Measurements from ENCODE around the gene HNRNPUL2. TPM values are rescaled to one million over a fixed set of nuclear protein-coding genes. Genes with fewer than 3 reads are reported as not detected.

HNRNPUL2 gene
- total and polyA plus RNA-seq, 10 of the 15 experiments (the other 5 are each of a cell fraction or from before 2014, with no cell fraction given), result 1.6 to 72.2 (median 14.9) TPM

- peaks cover 11% of the 10 kb centered on the region; the same call in 1 of the 2 replicates for H4K20me1 ChIP-seq (ENCODE audit: control insufficient read depth, insufficient read depth)
- in situ Hi-C loops (cut with MboI) (no loop called here), intact Hi-C loops (cut with micrococcal nuclease; ENCODE audit: unreplicated experiment) (loop anchor here (1.0 to 5.0 kb wide), 3 partner anchors 44 to 126 kb away; partner anchors contain the start of genes MTA2 and TAF6L)
- ATAC-seq, result peak; percentile 56
- RAD21 ChIA-PET (ENCODE audit: unreplicated experiment), result interaction anchor here (0.7 to 5.2 kb wide), 18 partner anchors 21 to 481 kb away, joined by 3 to 44 read pairs (median 5); partner anchors contain the start of genes C11orf98, CSKMT, LBHD1 and POLR2G
- peak within 1 kb of the TSS; percentile 91 for H3K9ac ChIP-seq (ENCODE audit: control insufficient read depth, insufficient read depth, low read length)
- H3K27ac ChIP-seq (ENCODE audit: control insufficient read depth, insufficient read depth), result peak within 1 kb of the TSS; percentile 94
- no peaks in the 10 kb centered on the region for H3K27me3 ChIP-seq (replicated peaks in 1 of 2; ENCODE audit: control insufficient read depth in 2 of 2, insufficient read depth in 2 of 2, low read length in 1 of 2)
- H3K79me2 ChIP-seq (ENCODE audit: control insufficient read depth, insufficient read depth, low read length), result peaks cover 74% of the 10 kb centered on the region
- TSS peak; percentile 92 for BruUV-seq (replicated peaks)
- POLR2A ChIA-PET, result interaction anchor here (1.0 to 6.8 kb wide), 27 partner anchors 8 to 1479 kb away, joined by 3 to 79 read pairs (median 8); partner anchors contain the start of genes BSCL2, C11orf98, CSKMT and EEF1G
- SMC1A ChIA-PET (ENCODE audit: uncharacterized antibody, unreplicated experiment), result interaction anchor here (0.9 to 4.8 kb wide), 14 partner anchors 14 to 388 kb away, joined by 3 to 27 read pairs (median 4); partner anchors contain the start of genes BSCL2, GANAB, GNG3 and INTS5
- H3K4me3 ChIP-seq, result peak within 1 kb of the TSS; percentile 100
- peak within 1 kb of the TSS; percentile 75 for H3K4me2 ChIP-seq (ENCODE audit: control insufficient read depth, insufficient read depth)
- H3K36me3 ChIP-seq (ENCODE audit: control insufficient read depth in 2 of 2, insufficient read depth in 2 of 2, low read length in 1 of 2), result peaks cover 1 to 20% of the 10 kb centered on the region in 2 experiments; a peak in 3 of 4 replicates
- FAIRE-seq, result peak; percentile 61
- peak; percentile 56 for DNase-seq (ENCODE audit: low read depth, low spot score)
- peak within 1 kb of the TSS; percentile 96 for H2AFZ ChIP-seq (ENCODE audit: control insufficient read depth, low read depth, low read length)
- 1% methylated on average over 29 of the region's 29 CpGs for WGBS (ENCODE audit: insufficient coverage, insufficient replicate concordance, low lambda C conversion rate, missing lambda C conversion rate)
- no peaks in the 10 kb centered on the region; the same call in 2 of the 3 replicates for H3K9me3 ChIP-seq (replicated peaks; ENCODE audit: control insufficient read depth, insufficient read depth, low read length)
- CTCF ChIA-PET, result interaction anchor here (0.6 to 5.4 kb wide), 14 partner anchors 16 to 304 kb away, joined by 3 to 34 read pairs (median 5); partner anchors contain the start of genes TAF6L, TMEM179B and ZBTB3
- no peaks in the 10 kb centered on the region; the same call in 1 of the 2 replicates for H3K4me1 ChIP-seq (ENCODE audit: control insufficient read depth, insufficient read depth, low read length)
- TF ChIP-seq TCF12 (IDR thresholded peaks at IDR 0.05; ENCODE audit: low read depth, low read length) (peak; percentile 4; the same call in 1 of the 2 replicates), WRNIP1 (IDR thresholded peaks at IDR 0.05; ENCODE audit: borderline replicate concordance, low read depth, low read length) (no peak), RAD21 (IDR thresholded peaks at IDR 0.05; ENCODE audit: insufficient read depth, low read depth, low read length) (no peak), POLR2AphosphoS2 (IDR thresholded peaks at IDR 0.05; ENCODE audit: low read depth, low read length) (peak; percentile 73), NR2F1 (conservative IDR thresholded peaks at IDR 0.05) (no peak), E2F4 (IDR thresholded peaks at IDR 0.05; ENCODE audit: low read depth, low read length) (no peak), EP300 (IDR thresholded peaks at IDR 0.05; ENCODE audit: borderline replicate concordance in 1 of 2, control insufficient read depth in 1 of 2, low read depth in 2 of 2, low read length in 2 of 2) (no peak), RELA (IDR thresholded peaks at IDR 0.05; ENCODE audit: borderline replicate concordance, partially characterized antibody) (peak; percentile 10), NR2C1 (IDR thresholded peaks at IDR 0.05) (peak; percentile 98), BACH1 (IDR thresholded peaks at IDR 0.05; ENCODE audit: borderline replicate concordance) (0 out of 2 replicates have a peak, but pooled peaks have one; percentile 13), SMAD5 (IDR thresholded peaks at IDR 0.05; ENCODE audit: low read depth) (no peak), CHD1 (IDR thresholded peaks at IDR 0.05; ENCODE audit: low read depth, low read length) (peak; percentile 43; the same call in 1 of the 2 replicates), ATF7 (IDR thresholded peaks at IDR 0.05; ENCODE audit: low read depth) (0 out of 2 replicates have a peak, but pooled peaks have one; percentile 10)
- TF ChIP-seq, protein P1, sequence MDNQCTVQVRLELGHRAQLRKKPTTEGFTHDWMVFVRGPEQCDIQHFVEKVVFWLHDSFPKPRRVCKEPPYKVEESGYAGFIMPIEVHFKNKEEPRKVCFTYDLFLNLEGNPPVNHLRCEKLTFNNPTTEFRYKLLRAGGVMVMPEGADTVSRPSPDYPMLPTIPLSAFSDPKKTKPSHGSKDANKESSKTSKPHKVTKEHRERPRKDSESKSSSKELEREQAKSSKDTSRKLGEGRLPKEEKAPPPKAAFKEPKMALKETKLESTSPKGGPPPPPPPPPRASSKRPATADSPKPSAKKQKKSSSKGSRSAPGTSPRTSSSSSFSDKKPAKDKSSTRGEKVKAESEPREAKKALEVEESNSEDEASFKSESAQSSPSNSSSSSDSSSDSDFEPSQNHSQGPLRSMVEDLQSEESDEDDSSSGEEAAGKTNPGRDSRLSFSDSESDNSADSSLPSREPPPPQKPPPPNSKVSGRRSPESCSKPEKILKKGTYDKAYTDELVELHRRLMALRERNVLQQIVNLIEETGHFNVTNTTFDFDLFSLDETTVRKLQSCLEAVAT (IDR thresholded peaks at IDR 0.05), result 0 out of 2 replicates have a peak, but pooled peaks have one; percentile 65
- TF ChIP-seq, protein P2, sequence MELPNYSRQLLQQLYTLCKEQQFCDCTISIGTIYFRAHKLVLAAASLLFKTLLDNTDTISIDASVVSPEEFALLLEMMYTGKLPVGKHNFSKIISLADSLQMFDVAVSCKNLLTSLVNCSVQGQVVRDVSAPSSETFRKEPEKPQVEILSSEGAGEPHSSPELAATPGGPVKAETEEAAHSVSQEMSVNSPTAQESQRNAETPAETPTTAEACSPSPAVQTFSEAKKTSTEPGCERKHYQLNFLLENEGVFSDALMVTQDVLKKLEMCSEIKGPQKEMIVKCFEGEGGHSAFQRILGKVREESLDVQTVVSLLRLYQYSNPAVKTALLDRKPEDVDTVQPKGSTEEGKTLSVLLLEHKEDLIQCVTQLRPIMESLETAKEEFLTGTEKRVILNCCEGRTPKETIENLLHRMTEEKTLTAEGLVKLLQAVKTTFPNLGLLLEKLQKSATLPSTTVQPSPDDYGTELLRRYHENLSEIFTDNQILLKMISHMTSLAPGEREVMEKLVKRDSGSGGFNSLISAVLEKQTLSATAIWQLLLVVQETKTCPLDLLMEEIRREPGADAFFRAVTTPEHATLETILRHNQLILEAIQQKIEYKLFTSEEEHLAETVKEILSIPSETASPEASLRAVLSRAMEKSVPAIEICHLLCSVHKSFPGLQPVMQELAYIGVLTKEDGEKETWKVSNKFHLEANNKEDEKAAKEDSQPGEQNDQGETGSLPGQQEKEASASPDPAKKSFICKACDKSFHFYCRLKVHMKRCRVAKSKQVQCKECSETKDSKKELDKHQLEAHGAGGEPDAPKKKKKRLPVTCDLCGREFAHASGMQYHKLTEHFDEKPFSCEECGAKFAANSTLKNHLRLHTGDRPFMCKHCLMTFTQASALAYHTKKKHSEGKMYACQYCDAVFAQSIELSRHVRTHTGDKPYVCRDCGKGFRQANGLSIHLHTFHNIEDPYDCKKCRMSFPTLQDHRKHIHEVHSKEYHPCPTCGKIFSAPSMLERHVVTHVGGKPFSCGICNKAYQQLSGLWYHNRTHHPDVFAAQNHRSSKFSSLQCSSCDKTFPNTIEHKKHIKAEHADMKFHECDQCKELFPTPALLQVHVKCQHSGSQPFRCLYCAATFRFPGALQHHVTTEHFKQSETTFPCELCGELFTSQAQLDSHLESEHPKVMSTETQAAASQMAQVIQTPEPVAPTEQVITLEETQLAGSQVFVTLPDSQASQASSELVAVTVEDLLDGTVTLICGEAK (IDR thresholded peaks at IDR 0.05; ENCODE audit: borderline replicate concordance), result peak; percentile 93
These were observed 1.1 kb upstream of the HNRNPUL2 start, which contains the start of gene TTC9C for GRCh38 chr11:62728171-62728988. TTC9C (plus strand) TSS chr11:62728486; CDS start chr11:62728849, 363 bp downstream.

Measured in GM12878 (cell line).